Stimulated activated CD4-positive, alpha-beta T cell treated with anti-CD3 and anti-CD28 coated beads, Interleukin-2, amount 100 ng/mL, for 24 hours (primary cell): Measurements from ENCODE around the gene PSMD7.
A peak's percentile ranks its signal among the peaks of the same experiment; 100 is the strongest.

Experiments used
- DNase-seq, 2 donors: peaks; one replicate each; pipeline ENCODE4 v3.0.0-alpha.2; 2020

The PSMD7 gene

DNA sequence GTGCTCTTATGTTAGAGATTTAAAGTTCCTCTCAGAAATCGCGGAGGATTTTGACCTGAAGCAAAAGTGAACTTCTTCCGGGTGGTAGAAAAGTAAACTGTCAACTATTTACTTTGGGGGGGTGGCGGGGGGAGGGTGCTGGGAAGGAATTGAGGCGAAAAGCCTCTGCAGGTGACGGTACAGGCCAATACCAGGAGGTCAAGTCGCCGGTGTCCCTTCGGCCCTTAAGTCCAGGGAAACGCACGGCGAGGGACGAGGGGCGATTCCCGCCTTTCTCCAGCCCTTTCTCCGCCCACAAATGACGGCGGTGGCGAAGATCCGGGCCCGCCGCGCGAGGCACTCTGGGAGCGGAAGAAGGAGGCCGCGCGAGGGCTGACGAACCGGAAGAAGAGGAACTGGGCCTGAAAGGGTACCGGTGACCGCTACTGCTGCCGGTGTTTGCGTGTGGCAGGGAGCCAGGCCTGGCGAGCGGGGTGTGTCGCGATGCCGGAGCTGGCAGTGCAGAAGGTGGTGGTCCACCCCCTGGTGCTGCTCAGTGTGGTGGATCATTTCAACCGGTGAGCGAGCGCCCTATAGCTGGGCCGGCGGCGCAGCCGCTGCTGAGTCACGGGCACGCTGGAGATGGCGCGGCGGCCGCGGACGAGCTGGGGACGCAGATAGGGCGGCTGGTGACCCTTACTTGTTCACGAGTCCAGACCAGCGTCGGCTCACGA lies at the start of gene PSMD7:
Gene PSMD7 (plus strand): TSS at position 383 of the 713 bp plus-strand sequence. CDS start 101 bp downstream, at position 484.
- DNase-seq, result peak; percentile 90 to 91

DNA sequence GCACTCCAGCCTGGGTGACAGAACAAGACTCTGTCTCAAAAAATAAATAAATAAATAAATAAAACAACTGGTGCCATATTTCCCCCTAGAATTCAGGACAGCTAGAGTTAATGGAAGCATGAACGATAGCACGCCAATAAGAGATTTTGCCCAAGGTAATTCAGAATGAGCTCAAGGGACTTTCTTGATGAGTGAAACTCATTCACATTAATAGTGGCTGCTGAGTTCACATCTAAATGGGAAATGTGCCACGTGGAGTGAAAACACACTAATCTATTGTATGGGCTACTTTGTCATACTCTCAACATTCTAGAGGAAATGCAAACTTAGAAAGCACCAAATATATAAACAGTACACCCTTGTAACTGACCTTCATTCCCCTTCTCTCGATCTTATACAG lies 47.4 kb upstream of the PSMD7 start:
- no peak for DNase-seq

- no peak for DNase-seq
These were observed 46.8 kb upstream of the PSMD7 start for GRCh38 chr16:74249846-74250245.

GRCh38 chr16:74252329-74252728 lies 44.3 kb upstream of the PSMD7 start:
- no peak for DNase-seq

- no peak for DNase-seq
These were observed 43.3 kb upstream of the PSMD7 start for GRCh38 chr16:74253161-74253938.

GRCh38 chr16:74257061-74257460 lies 39.6 kb upstream of the PSMD7 start:
- DNase-seq, result no peak

- no peak for DNase-seq
These were observed 35.5 kb upstream of the PSMD7 start for GRCh38 chr16:74261068-74261467.

DNA sequence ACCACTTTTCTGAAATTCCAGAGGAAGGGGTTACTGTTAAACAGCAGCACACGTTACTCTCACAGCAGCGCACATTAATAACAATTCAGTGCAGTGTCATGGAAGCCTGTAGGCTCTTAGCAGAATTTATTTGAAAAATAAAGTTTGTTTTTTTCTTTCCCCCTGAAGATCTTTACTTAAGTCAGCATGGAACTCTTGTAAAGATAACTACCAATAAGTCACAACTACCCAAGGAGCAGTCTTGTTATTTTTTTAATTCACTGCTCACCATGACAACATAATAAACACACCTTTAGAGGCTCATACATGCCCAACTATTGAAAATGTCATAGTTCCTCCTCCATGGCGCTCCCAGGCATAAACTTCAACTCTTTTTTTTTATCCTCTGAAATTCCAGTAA lies 31.8 kb upstream of the PSMD7 start:
- no peak for DNase-seq

GRCh38 chr16:74268372-74268782 lies 28.2 kb upstream of the PSMD7 start:
- DNase-seq, result no peak

DNA sequence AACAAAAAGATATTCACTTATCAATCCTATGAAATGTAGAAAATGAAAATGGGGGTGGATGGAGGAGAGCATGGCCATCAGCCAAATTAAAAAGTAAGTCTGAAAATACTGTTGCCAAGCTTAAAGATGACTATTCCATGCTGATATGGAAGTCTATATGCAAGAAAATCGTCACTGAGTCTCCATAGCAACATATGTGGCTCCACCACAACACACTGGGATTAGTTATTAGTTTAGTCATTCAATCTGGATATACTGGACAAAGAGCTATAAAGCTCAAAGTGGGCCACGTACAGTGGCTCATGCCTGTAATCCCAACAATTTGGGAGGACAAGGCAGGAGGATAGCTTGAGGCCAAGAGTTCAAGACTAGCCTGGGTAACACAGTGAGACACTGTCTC lies 24.7 kb upstream of the PSMD7 start:
- DNase-seq, result no peak

- no peak for DNase-seq
These were observed 21.5 kb upstream of the PSMD7 start for GRCh38 chr16:74275031-74275636.

- DNase-seq, result no peak
These were observed 20.9 kb upstream of the PSMD7 start for GRCh38 chr16:74275711-74276110.

DNA sequence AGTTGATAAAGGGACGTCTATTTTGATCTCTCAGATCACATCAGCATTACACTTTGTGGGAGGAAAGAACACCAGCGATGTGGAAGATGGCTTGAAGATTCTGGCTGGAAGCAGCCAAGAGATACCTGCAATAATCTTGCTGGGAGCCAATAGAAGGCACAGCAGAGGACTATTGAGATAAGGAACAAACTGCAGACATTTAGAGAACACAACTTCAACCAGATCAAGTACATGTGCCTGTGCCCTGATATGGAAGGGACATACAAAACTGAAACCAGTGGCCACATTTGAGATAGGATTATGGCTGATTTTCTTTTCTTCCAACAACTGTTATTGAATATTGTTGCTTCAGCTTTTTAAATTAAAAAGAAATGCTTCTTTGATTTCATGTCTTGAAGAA lies 18.6 kb upstream of the PSMD7 start:
- DNase-seq, result no peak

DNA sequence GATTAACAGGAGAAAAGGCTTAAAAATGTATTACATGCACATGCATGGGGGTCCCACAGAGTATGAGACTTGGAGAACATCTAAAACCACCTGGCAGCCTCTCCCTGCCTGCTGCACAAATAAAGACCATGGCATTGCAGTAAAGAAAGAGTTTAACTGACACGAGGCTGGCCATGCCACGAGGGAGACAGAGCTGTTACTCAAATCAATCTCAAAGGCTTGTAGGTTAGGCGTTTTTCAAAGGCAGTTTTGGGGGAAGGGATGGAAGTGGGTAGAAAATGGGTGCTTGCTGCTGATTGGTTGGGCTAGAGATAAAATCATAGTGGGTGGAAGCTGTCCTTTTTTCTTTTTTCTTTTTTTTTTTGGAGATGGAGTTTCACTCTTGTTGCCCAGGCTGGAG lies 17.3 kb upstream of the PSMD7 start:
- no peak for DNase-seq

- DNase-seq, result no peak
These were observed 16.8 kb upstream of the PSMD7 start for GRCh38 chr16:74279805-74280204.

GRCh38 chr16:74280448-74280847 lies 16.2 kb upstream of the PSMD7 start:
- DNase-seq, result no peak

DNA sequence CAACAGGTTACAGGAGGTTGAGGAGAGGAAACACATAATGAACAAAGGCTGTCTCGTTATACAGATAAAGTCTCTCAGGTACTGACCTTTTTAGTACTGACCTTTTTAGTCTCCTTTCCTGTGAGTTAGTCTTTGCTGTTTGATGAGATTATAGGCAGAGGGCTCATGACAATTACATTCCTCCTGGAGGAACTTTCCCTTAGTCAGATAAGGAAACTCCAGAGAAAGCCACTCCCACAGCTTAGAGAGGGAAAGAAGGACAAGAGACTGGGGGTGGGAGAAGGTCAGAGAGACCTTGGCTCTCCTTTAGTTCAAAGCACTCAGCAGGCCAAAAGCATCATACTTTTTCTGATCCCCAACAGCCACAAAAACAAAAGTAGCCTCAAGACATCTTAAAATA lies 15.3 kb upstream of the PSMD7 start:
- DNase-seq, result no peak

- no peak for DNase-seq
These were observed 12.9 kb upstream of the PSMD7 start for GRCh38 chr16:74283716-74284115.

- DNase-seq, result no peak
These were observed 8.5 kb upstream of the PSMD7 start for GRCh38 chr16:74288065-74288464.

DNA sequence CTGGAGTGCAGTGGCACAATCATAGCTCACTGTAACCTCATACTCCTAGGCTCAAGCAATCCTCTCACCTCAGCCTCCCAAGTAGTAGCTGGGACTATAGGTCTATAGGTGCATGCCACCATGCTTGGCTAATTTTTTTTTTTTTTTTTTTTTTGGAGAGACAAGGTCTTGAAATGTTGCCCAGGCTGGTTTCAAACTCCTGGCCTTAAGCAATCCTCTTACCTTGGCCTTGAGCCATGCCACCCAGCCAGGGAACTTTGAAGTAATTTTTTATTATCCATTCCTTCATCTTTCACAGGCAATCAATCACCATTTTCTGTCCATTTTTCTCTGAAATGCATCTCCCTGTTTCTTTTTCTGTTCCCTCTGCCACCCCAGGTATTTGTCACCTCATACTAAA lies 6.3 kb upstream of the PSMD7 start:
- no peak for DNase-seq

DNA sequence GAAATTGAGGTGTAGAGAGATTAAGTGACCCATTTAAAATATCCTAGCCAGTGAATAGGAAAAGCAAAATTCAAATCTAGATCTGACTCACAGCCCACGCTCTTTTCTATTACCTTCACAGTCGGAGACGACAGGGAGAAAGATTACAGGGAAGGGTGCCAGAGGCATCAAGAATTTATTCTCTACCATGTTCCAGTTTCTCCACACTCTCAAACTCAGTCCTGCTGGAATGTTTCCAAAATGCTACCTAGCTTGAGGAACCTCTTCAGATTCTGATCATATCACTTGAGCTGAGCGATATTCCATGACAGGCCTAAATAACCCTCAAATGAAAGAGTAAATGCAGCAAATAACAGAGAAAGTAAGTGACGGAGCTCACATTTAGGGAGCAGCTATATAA lies 5.4 kb upstream of the PSMD7 start:
- no peak for DNase-seq

GRCh38 chr16:74291577-74292208 lies 4.9 kb upstream of the PSMD7 start:
- DNase-seq, result no peak

GRCh38 chr16:74296104-74296431 lies 546 bp upstream of the PSMD7 start:
- DNase-seq, result no peak
